D721Med (cell line): ENCODE results near the gene HGF.
A peak's percentile ranks its signal among the peaks of the same experiment; 100 is the strongest.

ENCODE experiments used
- DNase-seq: peaks from one replicate; pipeline ENCODE4 v3.0.0; 2011; ENCODE audit warnings: low spot score; ENCODE audit not compliant: insufficient read length
- FAIRE-seq: peaks from 2 replicates; lab custom pipeline; 2011; peaks lifted over from hg19 to GRCh38; lab: Jason Lieb, UNC
- CTCF ChIP-seq: IDR thresholded peaks from 2 replicates; pipeline ENCODE4 v1.5.1; 2012; ENCODE audit warnings: mild to moderate bottlenecking, control low read depth; ENCODE audit not compliant: insufficient read depth; ENCODE audit errors: missing control alignments

Gene HGF

GRCh38 chr7:81672872-81673271 is 97.0 kb downstream of the HGF start:
- FAIRE-seq (no peak), DNase-seq (no peak)
- no peak for TF ChIP-seq CTCF

GRCh38 chr7:81669476-81670105 is 100.3 kb downstream of the HGF start:
- TF ChIP-seq CTCF = no peak
- FAIRE-seq (no peak), DNase-seq (no peak)

- DNase-seq = no peak
- no peak for TF ChIP-seq CTCF
- no peak for FAIRE-seq
Observed at GRCh38 chr7:81666209-81666608, 103.6 kb downstream of the HGF start.

DNA sequence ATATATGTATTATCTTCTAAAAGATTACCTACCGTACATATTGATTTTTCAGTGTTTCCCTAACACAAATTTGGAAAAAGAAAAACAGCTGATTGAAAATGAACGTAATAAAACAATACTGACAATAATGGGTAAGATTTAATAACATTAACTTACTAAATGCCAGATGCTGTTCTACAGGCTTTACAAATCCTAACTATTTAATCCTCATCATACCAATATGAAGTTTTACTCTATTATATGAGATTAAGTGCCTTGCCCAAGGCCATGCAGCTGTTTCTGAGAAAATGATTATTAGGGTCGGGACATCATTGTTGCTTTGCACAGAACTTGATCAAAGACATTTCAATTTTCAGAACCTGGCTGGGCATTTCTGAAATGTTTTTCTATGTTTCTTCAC is 104.6 kb downstream of the HGF start:
- DNase-seq (no peak), FAIRE-seq (no peak)
- no peak for TF ChIP-seq CTCF

GRCh38 chr7:81664304-81664703 is 105.5 kb downstream of the HGF start:
- DNase-seq (no peak), FAIRE-seq (peak; percentile 6)
- TF ChIP-seq CTCF = no peak

DNA sequence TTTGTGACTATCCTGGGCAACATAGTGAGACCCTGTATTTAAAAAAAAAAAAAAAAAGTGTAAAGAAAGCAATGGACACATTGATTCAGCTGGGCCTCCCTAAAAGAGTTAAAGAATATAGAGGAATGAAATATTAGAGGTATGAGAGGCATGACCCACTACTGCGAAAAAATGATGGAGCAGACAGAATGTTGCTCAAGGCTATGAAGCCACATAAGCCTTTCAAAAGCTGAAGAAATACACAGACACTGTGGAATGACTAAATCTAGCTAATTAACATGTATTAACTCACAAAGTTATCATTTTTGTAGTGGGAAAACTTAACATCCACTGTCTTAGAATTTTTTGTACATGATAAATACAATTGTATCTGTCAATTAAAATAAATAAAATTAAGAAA is 107.3 kb downstream of the HGF start:
- FAIRE-seq (no peak), DNase-seq (no peak)
- no peak for TF ChIP-seq CTCF

- no peak for DNase-seq
- no peak for FAIRE-seq
- TF ChIP-seq CTCF = no peak
Observed at GRCh38 chr7:81659697-81660395, 110.0 kb downstream of the HGF start.
